ENCODE results near the gene CRYBA4.

CRYBA4 gene

DNA sequence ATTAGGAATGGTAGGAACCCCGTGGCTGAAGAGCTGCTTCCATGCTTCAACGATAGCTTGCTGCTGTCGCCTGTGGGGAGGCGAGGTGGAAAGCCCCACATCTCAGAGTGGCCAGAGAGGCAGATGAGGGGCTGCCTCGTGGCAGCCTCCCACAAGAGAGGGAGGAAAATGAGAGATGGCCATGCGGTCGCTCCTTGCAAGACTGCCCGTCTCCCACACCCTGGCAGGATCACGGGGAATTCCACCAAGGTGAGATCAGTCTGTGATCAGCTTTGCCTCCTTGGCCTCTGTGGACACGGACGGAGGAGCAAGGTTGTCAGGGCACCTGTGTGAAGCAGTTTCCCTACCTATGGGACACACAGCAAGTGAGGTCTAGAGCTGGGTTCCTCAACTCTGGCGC lies 3.0 kb downstream of the CRYBA4 start:
- DNase-seq (ENCODE audit: low read depth), result no peak

DNA sequence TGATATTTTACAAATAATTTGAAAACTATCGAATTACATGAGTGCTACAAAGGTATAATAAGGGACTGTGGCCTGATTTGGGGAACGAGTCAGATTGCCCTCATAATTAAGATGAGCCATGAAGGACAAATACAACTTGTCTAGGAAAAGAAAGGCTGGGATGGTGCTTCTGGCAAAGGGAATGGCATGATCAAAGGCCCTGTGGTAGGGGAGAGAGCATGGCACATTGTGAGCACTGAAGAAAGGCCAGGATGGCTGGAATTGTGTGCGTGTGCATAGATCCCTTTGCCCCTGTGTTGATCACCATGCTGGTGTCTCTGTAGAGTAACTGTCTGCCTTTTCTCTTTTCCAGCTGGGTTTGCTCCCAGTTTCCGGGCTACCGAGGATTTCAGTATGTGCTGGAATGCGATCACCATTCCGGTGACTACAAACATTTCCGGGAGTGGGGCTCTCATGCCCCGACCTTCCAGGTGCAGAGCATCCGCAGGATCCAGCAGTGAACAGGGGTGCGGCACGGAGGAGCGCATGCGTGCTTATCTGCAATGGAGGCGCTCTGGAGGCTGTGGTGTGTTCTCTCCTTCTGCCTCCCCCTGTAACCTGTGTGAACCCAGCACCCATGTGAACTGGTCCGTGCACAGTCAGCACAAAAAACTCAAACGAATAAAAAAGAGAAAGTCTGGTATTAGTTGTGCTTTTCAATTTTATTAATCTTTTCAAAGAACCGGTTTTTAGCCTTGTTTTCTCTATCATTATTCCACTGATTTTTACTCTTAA lies 8.4 kb downstream of the CRYBA4 start:
- no peak for DNase-seq (ENCODE audit: low read depth)

DNA sequence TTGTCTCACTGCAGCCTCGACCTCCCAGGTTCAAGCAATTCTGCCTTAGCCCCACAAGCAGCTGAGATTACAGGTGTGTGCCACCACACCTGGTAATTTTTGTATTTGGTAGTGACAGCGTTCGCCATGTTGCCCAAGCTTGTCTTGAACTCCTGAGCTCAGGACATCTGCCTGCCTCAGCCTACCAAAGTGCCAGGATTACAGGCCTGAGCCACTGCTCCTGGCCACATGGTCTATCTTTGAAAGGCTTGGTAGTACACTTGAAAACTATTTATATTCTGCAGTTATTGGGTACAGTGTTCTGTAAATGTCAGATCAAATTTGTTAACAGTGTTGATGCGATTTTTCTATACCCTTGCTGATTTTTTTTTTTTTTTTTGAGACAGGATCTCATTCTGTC lies 9.5 kb downstream of the CRYBA4 start:
- DNase-seq (ENCODE audit: low read depth), result no peak

GRCh38 chr22:26632422-26633155 lies 10.8 kb downstream of the CRYBA4 start:
- no peak for DNase-seq (ENCODE audit: low read depth)

DNA sequence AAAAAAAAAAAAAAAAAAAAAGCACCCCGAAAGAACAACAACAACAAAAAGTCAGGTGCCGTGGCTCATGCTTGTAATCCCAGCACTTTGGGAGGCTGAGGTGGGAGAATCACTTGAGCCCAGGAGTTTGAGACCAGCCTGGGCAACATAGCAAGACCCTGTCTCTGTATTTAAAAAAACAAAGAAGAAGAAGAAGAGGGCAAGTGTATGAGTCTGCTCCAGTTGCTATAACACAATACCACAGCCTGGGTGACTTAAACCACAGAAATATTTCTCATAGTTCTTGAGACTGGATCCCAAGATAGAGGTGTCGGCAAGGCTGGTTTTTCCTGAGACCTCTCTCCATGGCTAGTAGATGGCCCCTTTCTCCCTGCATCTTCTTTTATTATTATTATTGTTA lies 12.4 kb downstream of the CRYBA4 start:
- no peak for DNase-seq (ENCODE audit: low read depth)

GRCh38 chr22:26635117-26635516 lies 13.4 kb downstream of the CRYBA4 start:
- no peak for DNase-seq (ENCODE audit: low read depth)

DNA sequence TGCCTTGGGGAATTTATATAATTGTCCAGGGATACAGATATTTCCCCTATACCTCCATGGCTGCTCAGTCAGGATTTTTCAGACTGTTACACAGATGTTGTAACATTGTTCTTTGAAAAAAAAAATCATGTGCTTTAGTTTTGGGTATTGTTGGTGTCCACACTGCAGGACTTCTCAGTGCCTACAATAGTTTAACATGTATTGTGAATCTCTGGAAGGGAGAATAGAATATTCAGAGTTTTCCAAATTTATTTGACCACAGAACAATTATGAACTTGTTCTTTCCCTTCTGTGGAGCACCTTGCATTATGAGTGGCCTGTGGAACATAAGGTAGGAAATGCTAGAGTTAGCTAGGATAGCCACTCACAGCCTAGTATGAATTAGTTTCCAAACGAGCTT lies 14.5 kb downstream of the CRYBA4 start:
- DNase-seq (ENCODE audit: low read depth), result no peak

DNA sequence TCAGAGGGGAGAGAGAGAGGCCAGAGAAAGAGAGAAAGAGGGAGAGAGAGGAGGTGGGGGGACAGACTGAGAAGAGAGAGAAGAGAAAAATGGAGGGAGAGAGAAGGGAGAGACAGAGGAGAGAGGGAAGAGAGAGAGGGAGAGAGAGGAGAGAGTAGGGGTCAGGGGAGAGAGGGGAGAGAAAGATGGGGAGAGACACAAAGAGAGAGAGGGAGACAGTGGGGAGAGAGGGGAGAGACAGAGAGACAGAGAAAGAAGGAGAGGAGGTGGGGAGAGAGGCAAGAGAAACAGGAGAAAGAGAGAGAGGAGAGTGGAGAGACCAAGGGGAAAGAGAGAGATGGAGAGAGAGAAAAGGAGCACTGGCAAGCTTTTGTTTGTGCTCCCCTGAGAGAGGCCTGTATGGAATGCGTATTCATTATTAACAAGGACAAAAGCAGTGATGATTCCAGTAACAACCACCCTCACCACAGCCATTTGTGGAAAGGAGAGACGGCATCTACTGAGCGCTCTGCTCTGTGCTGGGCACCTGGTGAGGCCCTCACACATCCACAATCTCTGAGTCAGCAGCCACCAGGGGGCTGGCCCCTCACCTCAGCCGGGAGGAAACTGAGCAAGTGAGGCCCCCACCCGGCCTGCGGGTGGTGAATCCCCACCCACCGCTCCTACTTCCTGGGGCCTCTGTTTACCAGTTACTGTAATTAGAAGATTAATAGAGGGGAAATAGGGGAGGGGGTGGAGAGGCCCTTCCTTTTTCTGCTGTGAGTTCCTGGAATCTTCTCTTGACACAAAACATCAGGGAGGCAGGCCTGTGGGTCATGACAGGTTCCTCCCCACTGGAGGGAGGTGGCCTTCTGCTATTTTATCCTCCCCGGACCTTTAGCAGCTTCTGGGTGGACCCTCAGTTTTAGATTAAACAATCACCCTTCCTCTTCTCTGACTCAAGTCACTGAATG lies 21.0 kb downstream of the CRYBA4 start:
- DNase-seq (ENCODE audit: low read depth), result peak; percentile 66

- no peak for DNase-seq (ENCODE audit: low read depth)
Measured at GRCh38 chr22:26643418-26644100, 21.8 kb downstream of the CRYBA4 start.

GRCh38 chr22:26646158-26646557 lies 24.4 kb downstream of the CRYBA4 start:
- no peak for DNase-seq (ENCODE audit: low read depth)

- DNase-seq (ENCODE audit: low read depth), result no peak
Measured at GRCh38 chr22:26648011-26648497, 26.3 kb downstream of the CRYBA4 start.

GRCh38 chr22:26648528-26649388 lies 27.0 kb downstream of the CRYBA4 start:
- no peak for DNase-seq (ENCODE audit: low read depth)

DNA sequence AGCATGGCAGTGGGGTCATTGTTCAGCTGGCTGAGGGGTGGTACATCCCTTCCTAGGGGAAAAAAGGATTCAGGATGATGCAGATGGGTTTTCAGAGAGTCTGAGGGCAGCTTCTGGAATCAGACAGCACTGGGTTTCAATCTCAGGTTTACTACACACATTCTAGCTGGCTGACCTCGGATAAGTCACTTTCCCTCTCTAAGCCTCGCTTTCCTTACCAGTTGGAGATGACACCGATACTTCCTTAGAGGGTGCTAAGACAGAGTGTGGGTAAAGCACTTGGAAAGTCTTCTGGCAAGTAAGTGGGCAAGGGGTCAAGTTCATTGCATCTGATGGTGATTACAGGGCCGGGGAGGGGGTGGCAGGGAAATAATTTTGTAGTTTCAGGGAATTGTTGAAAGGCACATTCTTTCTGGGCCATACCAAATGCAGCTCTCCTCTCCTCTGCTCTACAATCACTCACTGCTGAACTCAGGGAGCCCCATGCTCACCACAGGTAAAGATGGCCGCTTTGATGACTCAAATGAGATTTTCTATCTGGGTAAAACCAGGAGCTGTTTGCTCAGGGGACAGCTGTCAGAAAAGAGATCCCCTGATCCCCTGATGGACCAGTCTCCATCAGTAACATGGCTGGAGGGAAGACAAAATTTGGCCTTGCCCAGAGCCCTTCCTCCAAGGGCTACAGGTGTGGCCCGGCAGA lies 29.1 kb downstream of the CRYBA4 start:
- DNase-seq (ENCODE audit: low read depth), result no peak

DNA sequence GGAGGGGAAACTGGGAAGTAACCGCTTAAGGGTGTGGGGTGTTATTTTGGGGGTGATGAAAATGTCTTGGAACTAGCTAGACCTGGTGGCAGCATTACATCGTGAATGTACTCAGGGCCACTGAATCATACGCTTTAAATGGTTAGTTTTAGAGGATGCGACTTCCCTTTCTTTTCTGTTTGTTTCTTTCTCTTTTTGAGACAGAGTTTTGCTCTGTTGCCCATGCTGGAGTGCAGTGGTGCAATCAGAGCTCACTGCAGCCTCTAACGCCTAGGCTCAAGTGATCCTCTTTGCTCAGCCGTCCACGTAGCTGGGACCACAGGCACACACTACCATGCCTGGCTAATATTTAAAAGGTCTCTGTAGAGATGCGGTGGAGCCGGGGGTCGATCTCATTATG lies 30.1 kb downstream of the CRYBA4 start:
- no peak for DNase-seq (ENCODE audit: low read depth)

- no peak for DNase-seq (ENCODE audit: low read depth)
Measured at GRCh38 chr22:26656891-26657851, 35.4 kb downstream of the CRYBA4 start, which contains the start of gene MIAT. MIAT (plus strand) TSS chr22:26657588.

- DNase-seq (ENCODE audit: low read depth), result no peak
Measured at GRCh38 chr22:26658161-26658560, 36.4 kb downstream of the CRYBA4 start.

GRCh38 chr22:26658671-26659478 lies 37.1 kb downstream of the CRYBA4 start:
- DNase-seq (ENCODE audit: low read depth), result peak; percentile 64

DNA sequence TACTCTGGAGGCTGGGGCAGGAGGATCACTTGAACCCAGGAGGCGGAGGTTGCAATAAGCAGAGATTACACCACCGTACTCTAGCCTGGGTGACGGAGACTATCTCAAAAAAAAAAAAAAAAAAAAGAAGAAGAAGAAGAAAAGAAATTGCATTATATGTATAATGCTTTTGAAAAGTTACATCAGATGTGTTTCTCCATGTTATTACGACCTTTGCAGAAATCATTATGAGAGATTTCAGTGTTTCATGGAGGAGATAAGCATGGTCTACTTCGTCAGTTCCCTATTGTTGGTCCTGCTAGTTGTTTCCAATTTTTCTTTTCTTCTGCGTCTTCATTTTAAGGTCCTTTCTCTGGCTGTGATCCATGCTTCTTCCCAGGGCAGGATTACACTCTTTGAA lies 38.6 kb downstream of the CRYBA4 start:
- no peak for DNase-seq (ENCODE audit: low read depth)

Data from stimulated activated CD8-positive, alpha-beta memory T cell treated with anti-CD3 and anti-CD28 coated beads, Interleukin-12 subunit alpha, Interleukin-12 subunit beta, amount 100 ng/mL, for 1 hour (primary cell).